ENCODE results near the gene ATP8B3.

DNA sequence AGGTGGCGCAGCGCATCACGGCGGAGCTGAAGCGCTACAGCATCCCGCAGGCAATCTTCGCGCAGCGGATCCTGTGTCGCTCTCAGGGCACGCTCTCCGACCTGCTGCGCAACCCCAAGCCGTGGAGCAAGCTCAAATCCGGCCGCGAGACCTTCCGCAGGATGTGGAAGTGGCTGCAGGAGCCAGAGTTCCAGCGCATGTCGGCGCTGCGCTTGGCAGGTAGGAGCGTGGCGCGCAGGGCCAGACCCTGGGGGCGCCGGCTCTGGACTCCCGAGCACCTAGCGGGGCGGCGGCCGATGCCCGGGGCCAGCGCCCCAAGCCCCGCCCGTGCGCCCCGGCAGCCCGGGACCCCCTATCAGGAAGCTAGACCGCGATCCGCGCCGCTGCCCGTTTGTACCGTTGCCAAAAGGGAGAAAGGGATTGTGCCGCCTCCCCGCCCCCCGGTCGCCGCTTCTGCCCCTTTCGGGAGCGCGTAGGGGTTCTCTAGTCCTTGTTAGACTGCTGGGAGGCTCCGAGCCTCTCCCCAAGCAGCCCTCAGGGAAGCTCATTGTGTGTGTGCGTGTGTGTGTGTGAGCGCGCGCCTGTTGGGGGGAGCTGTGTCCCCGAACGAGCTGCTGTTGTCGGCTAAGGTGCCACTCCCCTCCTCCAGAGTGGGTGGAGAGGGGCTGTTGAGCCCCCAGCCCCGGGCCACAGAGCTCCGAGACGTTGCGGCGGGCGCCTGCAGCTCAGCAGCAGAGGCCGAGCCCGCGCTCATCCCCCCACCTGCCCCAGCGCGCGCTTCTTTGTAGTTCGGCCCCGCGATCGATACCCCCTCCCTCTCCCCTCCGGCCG, 57.2 kb downstream of the ATP8B3 start:
- TF ChIP-seq, protein P1, sequence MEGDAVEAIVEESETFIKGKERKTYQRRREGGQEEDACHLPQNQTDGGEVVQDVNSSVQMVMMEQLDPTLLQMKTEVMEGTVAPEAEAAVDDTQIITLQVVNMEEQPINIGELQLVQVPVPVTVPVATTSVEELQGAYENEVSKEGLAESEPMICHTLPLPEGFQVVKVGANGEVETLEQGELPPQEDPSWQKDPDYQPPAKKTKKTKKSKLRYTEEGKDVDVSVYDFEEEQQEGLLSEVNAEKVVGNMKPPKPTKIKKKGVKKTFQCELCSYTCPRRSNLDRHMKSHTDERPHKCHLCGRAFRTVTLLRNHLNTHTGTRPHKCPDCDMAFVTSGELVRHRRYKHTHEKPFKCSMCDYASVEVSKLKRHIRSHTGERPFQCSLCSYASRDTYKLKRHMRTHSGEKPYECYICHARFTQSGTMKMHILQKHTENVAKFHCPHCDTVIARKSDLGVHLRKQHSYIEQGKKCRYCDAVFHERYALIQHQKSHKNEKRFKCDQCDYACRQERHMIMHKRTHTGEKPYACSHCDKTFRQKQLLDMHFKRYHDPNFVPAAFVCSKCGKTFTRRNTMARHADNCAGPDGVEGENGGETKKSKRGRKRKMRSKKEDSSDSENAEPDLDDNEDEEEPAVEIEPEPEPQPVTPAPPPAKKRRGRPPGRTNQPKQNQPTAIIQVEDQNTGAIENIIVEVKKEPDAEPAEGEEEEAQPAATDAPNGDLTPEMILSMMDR (IDR thresholded peaks at IDR 0.05), result no peak
- TF ChIP-seq POLR2A (IDR thresholded peaks at IDR 0.05), result no peak

Measured in heart left ventricle (tissue), 13 donors.